GM19324 (cell line): Measurements from ENCODE around the gene RBM6.
"Not testable (repeated sequence)": the region's sequence is repeated elsewhere in the genome, so short reads cannot be mapped to it uniquely, and the experiment has no call there.

Source experiments
- ATAC-seq: cut with Tn5 transposase; IDR thresholded peaks from one replicate; pipeline ENCODE4 v1.9.1; 2021; ENCODE audit warnings: mild to moderate bottlenecking, moderate library complexity; ENCODE audit not compliant: unreplicated experiment, low FRiP score

RBM6 gene, protein sequence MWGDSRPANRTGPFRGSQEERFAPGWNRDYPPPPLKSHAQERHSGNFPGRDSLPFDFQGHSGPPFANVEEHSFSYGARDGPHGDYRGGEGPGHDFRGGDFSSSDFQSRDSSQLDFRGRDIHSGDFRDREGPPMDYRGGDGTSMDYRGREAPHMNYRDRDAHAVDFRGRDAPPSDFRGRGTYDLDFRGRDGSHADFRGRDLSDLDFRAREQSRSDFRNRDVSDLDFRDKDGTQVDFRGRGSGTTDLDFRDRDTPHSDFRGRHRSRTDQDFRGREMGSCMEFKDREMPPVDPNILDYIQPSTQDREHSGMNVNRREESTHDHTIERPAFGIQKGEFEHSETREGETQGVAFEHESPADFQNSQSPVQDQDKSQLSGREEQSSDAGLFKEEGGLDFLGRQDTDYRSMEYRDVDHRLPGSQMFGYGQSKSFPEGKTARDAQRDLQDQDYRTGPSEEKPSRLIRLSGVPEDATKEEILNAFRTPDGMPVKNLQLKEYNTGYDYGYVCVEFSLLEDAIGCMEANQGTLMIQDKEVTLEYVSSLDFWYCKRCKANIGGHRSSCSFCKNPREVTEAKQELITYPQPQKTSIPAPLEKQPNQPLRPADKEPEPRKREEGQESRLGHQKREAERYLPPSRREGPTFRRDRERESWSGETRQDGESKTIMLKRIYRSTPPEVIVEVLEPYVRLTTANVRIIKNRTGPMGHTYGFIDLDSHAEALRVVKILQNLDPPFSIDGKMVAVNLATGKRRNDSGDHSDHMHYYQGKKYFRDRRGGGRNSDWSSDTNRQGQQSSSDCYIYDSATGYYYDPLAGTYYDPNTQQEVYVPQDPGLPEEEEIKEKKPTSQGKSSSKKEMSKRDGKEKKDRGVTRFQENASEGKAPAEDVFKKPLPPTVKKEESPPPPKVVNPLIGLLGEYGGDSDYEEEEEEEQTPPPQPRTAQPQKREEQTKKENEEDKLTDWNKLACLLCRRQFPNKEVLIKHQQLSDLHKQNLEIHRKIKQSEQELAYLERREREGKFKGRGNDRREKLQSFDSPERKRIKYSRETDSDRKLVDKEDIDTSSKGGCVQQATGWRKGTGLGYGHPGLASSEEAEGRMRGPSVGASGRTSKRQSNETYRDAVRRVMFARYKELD

GRCh38 chr3:49939858-49940666 lies at the start of gene RBM6:
Gene RBM6 (plus strand): TSS chr3:49940150. CDS start chr3:49962642, 22,492 bp downstream.
- ATAC-seq = peak; percentile 92

DNA sequence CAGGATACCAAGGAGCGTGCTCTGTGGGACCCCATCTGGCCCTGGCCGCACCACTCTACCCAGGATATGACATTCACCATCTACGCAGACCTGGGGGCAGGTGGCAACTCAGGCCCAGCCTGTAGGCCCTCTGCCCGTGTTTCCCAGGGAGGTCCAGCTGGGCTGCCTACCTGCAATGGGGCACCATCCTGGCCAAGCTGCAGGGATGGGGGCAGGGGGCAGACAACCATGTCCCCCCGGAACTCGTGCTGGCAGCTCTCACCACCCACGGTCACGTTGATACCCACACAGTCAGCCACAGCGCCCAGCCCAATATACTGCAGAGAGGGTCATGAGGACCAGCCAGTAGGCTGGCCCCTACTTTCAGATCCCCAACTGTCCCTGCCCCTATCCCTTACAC lies 44.2 kb upstream of the RBM6 start:
- no peak for ATAC-seq

- ATAC-seq = no peak
These were observed 43.6 kb upstream of the RBM6 start for GRCh38 chr3:49896345-49896744.

GRCh38 chr3:49898991-49899390 lies 41.0 kb upstream of the RBM6 start:
- no peak for ATAC-seq

GRCh38 chr3:49899815-49900214 lies 40.1 kb upstream of the RBM6 start:
- ATAC-seq = no peak

GRCh38 chr3:49900491-49901153 lies 39.3 kb upstream of the RBM6 start:
- no peak for ATAC-seq

- ATAC-seq = no peak
These were observed 38.3 kb upstream of the RBM6 start for GRCh38 chr3:49901366-49902339.

- no peak for ATAC-seq
These were observed 37.2 kb upstream of the RBM6 start for GRCh38 chr3:49902511-49903345.

- ATAC-seq = no peak
These were observed 36.2 kb upstream of the RBM6 start, which contains the start of gene MST1R for GRCh38 chr3:49903451-49904424. Gene MST1R (minus strand): TSS chr3:49903873. CDS start chr3:49903609, 264 bp downstream.

GRCh38 chr3:49904448-49904847 lies 35.5 kb upstream of the RBM6 start:
- ATAC-seq = not testable (repeated sequence)

DNA sequence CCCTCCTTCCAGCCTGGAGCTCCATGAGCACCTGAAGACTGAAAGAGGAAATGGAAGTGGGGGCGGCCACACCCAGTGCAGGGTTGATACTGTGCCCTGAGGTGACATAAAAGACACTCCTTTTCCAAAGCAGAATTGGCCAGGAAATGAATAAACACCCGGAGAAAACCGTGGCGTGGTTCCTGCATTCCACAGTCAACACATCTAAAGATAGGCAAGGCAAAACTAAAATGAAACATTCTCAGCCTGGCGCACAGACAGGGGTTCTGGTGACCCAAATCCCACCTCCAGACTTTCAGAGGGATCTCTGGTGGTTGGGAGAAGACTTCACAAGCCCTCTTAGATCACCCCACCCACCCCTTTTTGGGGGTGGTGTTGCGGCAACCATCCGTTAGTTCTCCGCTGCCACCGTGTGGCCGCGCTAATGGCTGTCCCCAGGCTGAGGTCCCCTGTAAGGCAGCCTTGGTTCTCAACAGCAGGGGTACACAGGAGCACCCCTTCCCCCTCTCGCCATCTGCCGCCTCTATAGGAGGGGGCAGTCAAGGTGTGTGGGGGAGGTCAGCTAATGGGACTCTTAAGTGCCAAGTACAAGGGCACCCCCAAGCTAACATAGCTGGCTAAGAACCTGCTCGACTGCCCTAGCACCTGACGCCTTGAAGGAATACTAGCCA lies 33.7 kb upstream of the RBM6 start:
- ATAC-seq = no peak

DNA sequence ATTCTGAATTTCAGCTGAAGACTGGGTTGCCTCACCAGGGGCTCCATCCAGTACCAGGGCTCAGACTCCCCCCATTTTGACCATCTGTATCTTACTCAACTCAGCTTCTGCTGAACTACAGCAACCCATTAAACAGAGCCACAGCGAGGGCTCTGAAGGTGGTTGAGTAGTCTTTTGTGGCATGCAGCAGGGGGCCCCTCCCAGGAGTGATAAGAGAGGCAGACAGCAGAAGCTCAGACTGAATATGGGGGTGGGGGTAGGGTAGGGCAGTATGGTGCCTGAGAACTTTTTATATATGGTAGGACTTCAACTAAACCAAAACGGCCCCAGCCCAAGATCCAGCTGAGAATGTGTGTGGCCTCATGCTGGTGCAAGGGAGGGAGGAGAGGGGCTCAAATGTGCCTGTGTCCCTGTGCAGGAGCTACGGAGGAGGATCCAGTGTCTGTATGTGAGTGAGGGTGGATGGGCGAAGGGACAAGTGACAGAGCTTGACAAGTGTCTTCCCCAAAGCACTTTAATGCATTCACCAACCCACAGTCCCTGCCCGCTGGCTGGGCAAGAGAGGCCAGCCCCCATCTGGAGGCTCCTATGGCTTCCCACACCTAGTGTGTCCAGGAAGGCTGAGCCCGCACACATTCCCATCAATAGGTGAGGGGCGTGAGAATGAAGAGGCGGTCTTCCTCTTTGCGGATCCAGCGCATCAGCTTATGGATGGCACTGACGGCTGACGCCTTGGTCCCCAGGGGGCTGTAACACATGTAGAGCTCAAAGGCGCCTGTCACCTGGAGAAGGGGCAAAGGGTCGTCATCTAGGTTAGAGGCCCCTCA lies 31.4 kb upstream of the RBM6 start:
- no peak for ATAC-seq

DNA sequence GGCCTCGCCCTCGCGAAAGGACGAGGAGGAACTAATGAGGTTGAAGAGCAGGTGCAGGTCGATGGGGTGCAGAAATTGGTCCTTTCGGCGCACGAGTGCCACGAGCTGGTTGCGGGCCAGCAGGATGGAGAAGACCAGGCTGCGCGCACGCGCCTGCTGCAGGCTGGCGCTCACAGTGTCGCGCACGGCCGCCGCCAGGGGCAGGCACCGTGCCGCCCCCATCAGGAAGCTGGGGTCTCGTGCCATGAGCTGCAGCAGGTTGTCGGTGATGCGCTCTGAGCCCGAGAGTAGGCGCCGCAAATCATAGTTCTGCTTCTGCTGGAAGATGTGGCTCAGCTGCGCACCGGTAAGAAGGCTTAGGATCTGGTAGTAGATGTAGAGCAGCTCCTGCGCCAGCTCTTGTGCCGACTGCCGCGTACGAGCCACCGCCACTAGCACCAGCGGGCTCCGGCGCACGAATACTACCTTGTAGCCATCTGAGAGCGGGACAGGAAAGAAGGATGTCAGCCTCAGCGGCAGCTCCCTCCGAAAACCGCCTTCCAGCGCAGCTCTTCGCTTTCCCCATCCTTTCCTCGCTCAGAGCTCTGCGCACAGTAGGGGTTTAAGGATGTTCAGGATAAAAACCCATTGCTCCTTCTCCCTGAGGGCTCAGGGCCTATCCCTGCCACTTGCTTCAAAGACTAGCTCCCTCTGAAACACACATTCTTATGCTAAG lies 29.4 kb upstream of the RBM6 start:
- ATAC-seq = no peak

DNA sequence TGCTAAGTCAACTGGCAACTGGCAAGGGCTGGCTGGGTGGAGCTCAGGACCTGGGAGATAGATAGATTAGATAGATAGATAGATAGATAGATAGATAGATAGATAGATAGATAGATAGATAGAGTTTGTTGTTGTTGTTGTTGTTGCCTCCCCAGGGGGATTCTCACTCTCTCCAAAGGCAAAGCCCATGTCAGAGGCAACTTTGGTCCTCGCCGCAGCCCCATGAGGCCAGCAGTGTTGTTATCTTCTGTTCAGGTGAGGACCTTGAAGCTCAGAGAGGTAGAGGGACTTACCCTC lies 28.9 kb upstream of the RBM6 start:
- no peak for ATAC-seq

GRCh38 chr3:49911611-49912010 lies 28.3 kb upstream of the RBM6 start:
- no peak for ATAC-seq
